ENCODE results near the gene PIGZ.
A peak's percentile ranks its signal among the peaks of the same experiment; 100 is the strongest.

PIGZ gene, protein sequence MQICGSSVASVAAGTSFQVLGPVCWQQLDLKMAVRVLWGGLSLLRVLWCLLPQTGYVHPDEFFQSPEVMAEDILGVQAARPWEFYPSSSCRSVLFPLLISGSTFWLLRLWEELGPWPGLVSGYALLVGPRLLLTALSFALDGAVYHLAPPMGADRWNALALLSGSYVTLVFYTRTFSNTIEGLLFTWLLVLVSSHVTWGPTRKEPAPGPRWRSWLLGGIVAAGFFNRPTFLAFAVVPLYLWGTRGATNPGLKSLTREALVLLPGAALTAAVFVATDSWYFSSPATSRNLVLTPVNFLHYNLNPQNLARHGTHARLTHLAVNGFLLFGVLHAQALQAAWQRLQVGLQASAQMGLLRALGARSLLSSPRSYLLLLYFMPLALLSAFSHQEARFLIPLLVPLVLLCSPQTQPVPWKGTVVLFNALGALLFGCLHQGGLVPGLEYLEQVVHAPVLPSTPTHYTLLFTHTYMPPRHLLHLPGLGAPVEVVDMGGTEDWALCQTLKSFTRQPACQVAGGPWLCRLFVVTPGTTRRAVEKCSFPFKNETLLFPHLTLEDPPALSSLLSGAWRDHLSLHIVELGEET

GRCh38 chr3:196968233-196969133 lies at the start of gene PIGZ:
TSS of gene PIGZ (minus strand) at chr3:196968833. CDS start at chr3:196952031, 16,802 bp downstream.
- H3K4me1 ChIP-seq (ENCODE audit: insufficient read depth, low read length) = peaks cover 11% of the 10 kb centered on the region
- no peaks in the 10 kb centered on the region for H3K36me3 ChIP-seq (ENCODE audit: insufficient read depth, low read length)
- H3K4me3 ChIP-seq (ENCODE audit: low read length) = peak within 1 kb of the TSS; percentile 51
- H3K9me3 ChIP-seq (ENCODE audit: low read length) = peaks cover 17% of the 10 kb centered on the region
- H3K27me3 ChIP-seq (ENCODE audit: insufficient read depth, low read length) = peaks cover 9% of the 10 kb centered on the region
- peak within 1 kb of the TSS; percentile 99 for H2AFZ ChIP-seq (ENCODE audit: low read depth, low read length)

DNA sequence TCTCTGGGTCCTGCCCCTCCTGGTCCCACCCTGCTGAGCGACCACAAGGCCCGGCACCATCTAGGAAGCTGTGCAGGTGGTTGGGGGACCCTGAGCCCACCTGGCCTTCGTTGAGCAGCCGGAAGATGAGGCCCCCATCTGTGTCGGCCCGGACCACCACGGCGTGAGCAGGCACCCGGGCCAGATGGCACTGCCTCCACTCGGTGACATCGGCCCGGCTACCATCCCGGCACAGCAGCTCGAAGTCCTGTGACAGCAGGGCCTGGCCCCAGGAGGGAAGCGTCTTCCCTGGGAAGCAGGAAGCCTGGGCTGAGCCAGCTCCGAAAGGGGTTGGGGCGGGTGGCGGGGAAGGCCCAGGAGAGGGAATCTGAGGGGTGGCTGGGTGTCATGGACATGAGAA lies 48.4 kb upstream of the PIGZ start:
- Histone ChIP-seq H2AFZ (ENCODE audit: low read depth, low read length) (no peak overlapping the region), H3K4me3 (ENCODE audit: low read length) (no peak overlapping the region), H3K4me1 (ENCODE audit: insufficient read depth, low read length) (peaks cover 2% of the 10 kb centered on the region), H3K27me3 (ENCODE audit: insufficient read depth, low read length) (peaks cover 3% of the 10 kb centered on the region), H3K36me3 (ENCODE audit: insufficient read depth, low read length) (no peaks in the 10 kb centered on the region), H3K9me3 (ENCODE audit: low read length) (no peaks in the 10 kb centered on the region)

DNA sequence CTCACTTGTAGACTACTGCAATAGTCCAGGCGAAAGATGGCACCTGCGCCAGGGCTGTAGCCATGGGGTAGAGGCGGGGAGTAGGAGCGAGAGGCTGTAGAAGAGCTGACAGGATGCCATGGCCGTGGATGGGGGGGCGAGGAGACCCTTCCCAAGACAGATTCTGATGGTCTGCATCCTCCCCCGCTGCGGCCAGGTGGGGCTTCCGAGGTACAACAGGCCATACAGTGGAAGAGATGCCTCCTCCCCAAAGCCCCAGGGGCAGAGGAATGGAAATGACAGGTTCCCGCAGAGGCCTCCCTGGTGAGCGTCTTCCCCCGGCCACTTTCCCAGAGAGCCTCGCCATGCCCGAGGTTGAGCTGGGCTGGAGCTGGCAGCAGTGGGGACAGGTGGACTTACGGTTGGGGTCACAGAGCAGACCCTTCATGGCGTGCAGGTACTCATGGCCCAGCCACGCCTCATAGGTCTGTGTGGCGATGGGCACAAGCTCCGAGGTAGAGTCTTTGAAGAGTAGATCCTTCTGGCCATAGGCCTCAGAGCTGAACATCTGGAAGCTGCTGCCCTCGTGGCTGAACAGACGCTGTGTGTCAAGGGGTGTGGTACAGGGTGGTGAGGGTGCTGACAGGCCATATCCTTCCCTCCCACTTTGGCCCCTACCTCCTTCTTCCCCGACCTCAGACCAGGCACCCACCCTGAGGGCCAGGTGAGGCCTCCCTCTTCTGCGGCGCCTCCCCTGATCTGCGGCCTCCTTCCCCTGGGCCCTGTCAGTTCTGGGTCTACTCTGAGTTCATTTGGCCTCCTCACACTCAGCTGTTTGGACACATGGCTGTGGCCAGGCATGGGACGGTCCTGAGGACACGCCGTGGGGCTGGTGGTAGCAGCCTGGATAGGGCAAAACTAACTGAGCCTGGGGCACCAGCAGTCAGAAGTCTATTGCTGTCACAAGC lies 47.4 kb upstream of the PIGZ start:
- Histone ChIP-seq H3K36me3 (ENCODE audit: insufficient read depth, low read length) (no peaks in the 10 kb centered on the region), H2AFZ (ENCODE audit: low read depth, low read length) (no peak overlapping the region), H3K9me3 (ENCODE audit: low read length) (no peaks in the 10 kb centered on the region), H3K27me3 (ENCODE audit: insufficient read depth, low read length) (peaks cover 3% of the 10 kb centered on the region), H3K4me3 (ENCODE audit: low read length) (no peak overlapping the region), H3K4me1 (ENCODE audit: insufficient read depth, low read length) (peaks cover 7% of the 10 kb centered on the region)

DNA sequence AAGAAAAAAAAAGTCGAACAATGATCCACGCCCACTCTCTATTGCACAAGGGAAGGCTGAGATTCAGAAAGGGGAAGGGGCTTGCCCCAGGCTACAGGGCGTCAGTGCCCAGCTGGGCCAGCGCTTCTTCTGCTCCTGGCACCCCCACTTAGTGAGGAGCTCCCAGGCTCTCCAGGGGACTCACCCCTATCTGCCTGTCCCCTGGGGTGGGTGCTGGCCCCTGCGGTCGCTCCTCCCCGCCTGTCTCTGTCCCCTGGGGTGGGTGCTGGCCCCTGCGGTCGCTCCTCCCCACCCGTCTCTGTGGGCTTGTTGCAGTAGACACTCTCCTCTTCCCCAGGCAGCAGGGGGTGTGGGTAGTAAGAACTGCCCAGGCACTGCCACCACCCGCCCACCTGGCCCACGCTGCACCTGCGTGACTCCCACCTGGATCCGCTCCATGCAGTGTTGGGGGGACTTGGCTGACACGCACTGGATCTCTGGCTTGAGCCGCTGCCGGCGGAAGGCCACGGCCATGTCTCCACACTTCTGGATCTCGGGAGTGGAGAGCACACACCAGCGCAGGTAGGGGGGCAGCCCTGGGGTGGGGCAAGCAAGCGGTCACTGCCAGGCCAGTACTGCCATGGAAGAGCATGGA lies 46.4 kb upstream of the PIGZ start:
- Histone ChIP-seq H3K27me3 (ENCODE audit: insufficient read depth, low read length) (peaks cover 2% of the 10 kb centered on the region), H3K9me3 (ENCODE audit: low read length) (no peaks in the 10 kb centered on the region), H2AFZ (ENCODE audit: low read depth, low read length) (no peak overlapping the region), H3K36me3 (ENCODE audit: insufficient read depth, low read length) (no peaks in the 10 kb centered on the region), H3K4me1 (ENCODE audit: insufficient read depth, low read length) (peaks cover 7% of the 10 kb centered on the region), H3K4me3 (ENCODE audit: low read length) (no peak overlapping the region)

- H3K36me3 ChIP-seq (ENCODE audit: insufficient read depth, low read length) = no peaks in the 10 kb centered on the region
Observed at GRCh38 chr3:197014024-197014423, 45.4 kb upstream of the PIGZ start.

GRCh38 chr3:197012540-197012883 lies 43.9 kb upstream of the PIGZ start:
- H3K36me3 ChIP-seq (ENCODE audit: insufficient read depth, low read length) = no peaks in the 10 kb centered on the region
- H2AFZ ChIP-seq (ENCODE audit: low read depth, low read length) = no peak overlapping the region
- no peak overlapping the region for H3K4me3 ChIP-seq (ENCODE audit: low read length)
- peaks cover 7% of the 10 kb centered on the region for H3K4me1 ChIP-seq (ENCODE audit: insufficient read depth, low read length)
- no peaks in the 10 kb centered on the region for H3K9me3 ChIP-seq (ENCODE audit: low read length)
- no peaks in the 10 kb centered on the region for H3K27me3 ChIP-seq (ENCODE audit: insufficient read depth, low read length)

More at GRCh38 chr3:197014024-197014423, 45.4 kb upstream of the PIGZ start:
- no peak overlapping the region for H3K4me3 ChIP-seq (ENCODE audit: low read length)
- H3K27me3 ChIP-seq (ENCODE audit: insufficient read depth, low read length) = no peaks in the 10 kb centered on the region
- H3K4me1 ChIP-seq (ENCODE audit: insufficient read depth, low read length) = peaks cover 7% of the 10 kb centered on the region
- H3K9me3 ChIP-seq (ENCODE audit: low read length) = no peaks in the 10 kb centered on the region
- no peak overlapping the region for H2AFZ ChIP-seq (ENCODE audit: low read depth, low read length)

- no peak overlapping the region for H3K4me3 ChIP-seq (ENCODE audit: low read length)
- no peaks in the 10 kb centered on the region for H3K36me3 ChIP-seq (ENCODE audit: insufficient read depth, low read length)
- H3K9me3 ChIP-seq (ENCODE audit: low read length) = no peaks in the 10 kb centered on the region
- H3K4me1 ChIP-seq (ENCODE audit: insufficient read depth, low read length) = peaks cover 7% of the 10 kb centered on the region
- no peak overlapping the region for H2AFZ ChIP-seq (ENCODE audit: low read depth, low read length)
- no peaks in the 10 kb centered on the region for H3K27me3 ChIP-seq (ENCODE audit: insufficient read depth, low read length)
Observed at GRCh38 chr3:197011780-197012539, 43.3 kb upstream of the PIGZ start.

DNA sequence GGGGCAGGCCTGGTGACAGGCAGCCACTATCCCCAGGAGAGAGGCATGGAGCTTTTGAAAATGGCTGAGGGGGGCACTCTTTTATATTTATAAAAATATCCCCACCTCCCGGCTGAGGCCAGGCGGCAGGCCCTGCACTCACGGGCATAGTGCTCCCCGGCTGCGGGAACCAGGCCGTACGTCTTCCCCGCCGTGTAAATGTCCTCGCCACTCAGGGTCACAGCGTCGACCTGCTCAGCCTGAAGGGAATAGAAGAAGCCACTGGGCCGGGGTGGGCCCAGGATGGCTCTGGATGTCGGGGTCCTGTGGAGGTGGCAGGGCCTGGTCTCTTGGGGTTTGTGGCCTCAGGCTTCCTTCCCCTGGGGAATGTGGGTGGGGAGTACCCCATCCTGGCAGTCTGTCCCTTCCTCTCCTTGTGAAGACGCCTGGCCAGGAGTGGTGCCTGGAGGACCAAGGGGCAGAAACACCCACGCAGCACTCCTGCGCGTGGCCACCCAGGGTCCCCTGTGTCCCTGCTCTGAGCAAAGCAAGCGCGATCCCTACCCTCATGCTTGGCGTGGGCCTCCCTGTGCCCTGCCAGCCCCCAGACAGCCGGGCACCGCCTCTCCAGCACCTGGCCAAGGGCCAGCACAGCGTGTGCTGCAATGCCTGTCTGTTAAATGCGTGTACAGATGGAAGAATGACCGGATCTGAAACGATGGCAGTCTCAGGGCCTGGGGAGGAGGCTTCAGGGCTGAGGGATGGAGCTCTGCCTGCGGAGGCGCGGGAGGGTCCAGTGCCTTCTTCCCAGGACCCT lies 42.1 kb upstream of the PIGZ start:
- Histone ChIP-seq H3K4me1 (ENCODE audit: insufficient read depth, low read length) (peaks cover 7% of the 10 kb centered on the region), H2AFZ (ENCODE audit: low read depth, low read length) (no peak overlapping the region)

DNA sequence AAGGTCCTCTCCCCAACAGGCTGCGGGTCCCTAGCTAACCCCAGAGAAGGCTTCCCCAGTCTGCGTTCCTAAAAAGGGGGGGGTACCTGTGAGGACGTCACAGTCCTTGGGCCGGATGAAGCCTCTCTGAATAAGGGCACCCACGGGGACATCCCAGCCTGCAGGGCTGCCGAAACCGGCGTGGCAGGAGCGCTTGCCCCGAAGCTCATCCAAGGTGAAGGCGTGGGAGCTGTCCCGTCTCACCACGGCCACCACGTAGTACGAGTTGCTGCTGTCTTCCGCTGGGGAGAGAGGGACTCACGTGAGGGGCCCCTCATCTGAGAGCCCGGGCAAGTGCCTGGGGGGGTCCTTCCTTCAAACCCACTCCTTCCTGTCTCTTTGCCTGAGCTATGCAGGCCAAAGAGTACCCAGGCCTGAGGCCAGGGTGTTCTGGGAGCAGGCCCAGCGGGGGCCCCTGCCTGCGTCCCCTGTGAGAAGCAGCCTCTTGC lies 40.9 kb upstream of the PIGZ start:
- no peak overlapping the region for H3K4me3 ChIP-seq (ENCODE audit: low read length)
- no peaks in the 10 kb centered on the region for H3K27me3 ChIP-seq (ENCODE audit: insufficient read depth, low read length)
- H3K36me3 ChIP-seq (ENCODE audit: insufficient read depth, low read length) = no peaks in the 10 kb centered on the region
- peaks cover 7% of the 10 kb centered on the region for H3K4me1 ChIP-seq (ENCODE audit: insufficient read depth, low read length)
- H3K9me3 ChIP-seq (ENCODE audit: low read length) = peaks cover 6% of the 10 kb centered on the region
- no peak overlapping the region for H2AFZ ChIP-seq (ENCODE audit: low read depth, low read length)

More for the DNA sequence above, 42.1 kb upstream of the PIGZ start:
- H3K36me3 ChIP-seq (ENCODE audit: insufficient read depth, low read length) = no peaks in the 10 kb centered on the region
- no peaks in the 10 kb centered on the region for H3K9me3 ChIP-seq (ENCODE audit: low read length)
- H3K27me3 ChIP-seq (ENCODE audit: insufficient read depth, low read length) = no peaks in the 10 kb centered on the region
- no peak overlapping the region for H3K4me3 ChIP-seq (ENCODE audit: low read length)

DNA sequence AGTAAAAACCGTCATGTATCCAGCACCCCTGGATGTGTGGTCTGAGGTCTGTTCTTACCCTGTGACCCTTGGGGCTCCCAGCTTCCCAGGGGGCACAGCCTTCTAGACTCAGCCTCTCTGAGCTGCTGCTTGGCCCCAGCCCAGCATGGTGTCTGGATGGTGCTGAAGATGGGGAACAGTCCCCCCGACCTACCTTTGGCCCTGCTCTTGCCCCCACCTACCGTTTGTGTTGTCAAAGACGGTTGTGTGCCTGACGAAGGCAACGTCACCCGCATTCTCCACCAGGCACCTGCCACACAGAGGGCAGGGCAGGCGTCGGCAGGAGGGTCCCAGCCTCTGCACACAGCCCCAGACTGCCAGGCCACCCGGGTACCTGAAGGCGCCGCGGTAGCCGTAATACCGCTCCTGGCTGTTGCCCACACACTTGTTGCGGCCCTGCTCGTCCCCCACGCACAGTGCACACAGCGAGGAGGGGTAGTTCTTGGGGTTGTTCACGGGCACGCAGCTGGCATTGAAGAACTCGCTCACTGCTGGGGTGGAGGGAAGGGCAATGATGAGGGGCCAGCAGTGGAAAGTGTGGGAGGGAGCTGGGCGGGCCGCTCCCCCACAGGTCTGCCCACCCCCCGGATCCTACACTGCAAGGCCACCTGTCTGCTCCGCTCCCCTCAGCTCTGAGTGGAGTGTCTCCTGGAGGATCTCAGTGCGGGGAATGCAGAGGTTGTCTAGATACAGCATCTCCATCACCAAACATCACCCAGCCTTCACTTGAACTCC lies 40.0 kb upstream of the PIGZ start:
- H3K27me3 ChIP-seq (ENCODE audit: insufficient read depth, low read length) = no peaks in the 10 kb centered on the region
- H2AFZ ChIP-seq (ENCODE audit: low read depth, low read length) = no peak overlapping the region
- no peak overlapping the region for H3K4me3 ChIP-seq (ENCODE audit: low read length)
- peaks cover 7% of the 10 kb centered on the region for H3K4me1 ChIP-seq (ENCODE audit: insufficient read depth, low read length)
- H3K36me3 ChIP-seq (ENCODE audit: insufficient read depth, low read length) = no peaks in the 10 kb centered on the region
- H3K9me3 ChIP-seq (ENCODE audit: low read length) = peaks cover 6% of the 10 kb centered on the region
